Inflammatory macrophage (primary cell): ENCODE results near the gene CLEC4M.
A peak's percentile ranks its signal among the peaks of the same experiment; 100 is the strongest.
"Not testable (repeated sequence)": the region's sequence is repeated elsewhere in the genome, so short reads cannot be mapped to it uniquely, and the experiment has no call there.

Source experiments
- DNase-seq, 2 donors: peaks; one replicate each; pipeline ENCODE4 v3.0.0-alpha.2; 2020 to 2022

Gene CLEC4M

DNA sequence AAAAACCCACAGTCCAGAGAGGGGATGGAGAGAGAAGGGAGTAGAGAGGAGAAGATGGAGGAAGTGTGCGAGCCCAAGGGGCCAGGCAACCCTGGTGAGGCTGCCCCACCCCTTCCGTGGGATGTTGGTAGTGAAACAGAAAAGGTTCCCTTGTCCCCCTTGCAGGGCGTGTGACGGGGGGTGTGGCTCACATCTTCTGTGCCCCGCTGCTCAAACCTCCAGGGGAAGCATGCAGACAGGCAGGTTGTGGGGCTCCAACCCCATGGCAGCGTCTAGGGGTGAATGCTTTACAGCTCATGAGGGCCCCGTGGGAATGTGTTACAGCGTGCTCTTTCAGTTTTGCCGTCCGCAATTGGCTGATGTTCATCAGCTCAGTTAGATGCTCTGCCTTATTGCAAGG is 52.3 kb downstream of the CLEC4M start:
- no peak for DNase-seq

DNA sequence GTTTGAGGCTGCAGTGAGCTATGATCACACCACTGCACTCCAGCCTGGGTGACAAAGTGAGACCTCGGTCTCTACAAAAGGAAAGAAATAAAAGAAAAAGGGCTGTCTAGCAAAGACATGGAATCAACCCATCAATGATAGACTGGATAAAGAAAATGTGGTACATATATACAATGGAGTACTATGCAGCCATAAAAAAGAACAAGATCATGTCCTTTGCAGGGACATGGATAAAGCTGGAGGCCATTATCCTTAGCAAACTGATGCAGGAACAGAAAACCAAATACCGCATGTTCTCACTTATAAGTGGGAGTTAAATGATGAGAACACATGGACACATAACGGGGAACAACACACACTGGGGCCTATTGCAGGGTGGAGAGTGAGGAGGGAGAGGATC is 53.0 kb downstream of the CLEC4M start:
- not testable (repeated sequence) for DNase-seq

- peak; percentile 90 for DNase-seq
These were observed 54.8 kb downstream of the CLEC4M start for GRCh38 chr19:7817801-7818200.

- DNase-seq = no peak
These were observed 55.8 kb downstream of the CLEC4M start for GRCh38 chr19:7818806-7819205.
